ENCODE data around the gene FRS2.
"Not testable (repeated sequence)": the region's sequence is repeated elsewhere in the genome, so short reads cannot be mapped to it uniquely, and the experiment has no call there.

FRS2 gene, protein sequence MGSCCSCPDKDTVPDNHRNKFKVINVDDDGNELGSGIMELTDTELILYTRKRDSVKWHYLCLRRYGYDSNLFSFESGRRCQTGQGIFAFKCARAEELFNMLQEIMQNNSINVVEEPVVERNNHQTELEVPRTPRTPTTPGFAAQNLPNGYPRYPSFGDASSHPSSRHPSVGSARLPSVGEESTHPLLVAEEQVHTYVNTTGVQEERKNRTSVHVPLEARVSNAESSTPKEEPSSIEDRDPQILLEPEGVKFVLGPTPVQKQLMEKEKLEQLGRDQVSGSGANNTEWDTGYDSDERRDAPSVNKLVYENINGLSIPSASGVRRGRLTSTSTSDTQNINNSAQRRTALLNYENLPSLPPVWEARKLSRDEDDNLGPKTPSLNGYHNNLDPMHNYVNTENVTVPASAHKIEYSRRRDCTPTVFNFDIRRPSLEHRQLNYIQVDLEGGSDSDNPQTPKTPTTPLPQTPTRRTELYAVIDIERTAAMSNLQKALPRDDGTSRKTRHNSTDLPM

DNA sequence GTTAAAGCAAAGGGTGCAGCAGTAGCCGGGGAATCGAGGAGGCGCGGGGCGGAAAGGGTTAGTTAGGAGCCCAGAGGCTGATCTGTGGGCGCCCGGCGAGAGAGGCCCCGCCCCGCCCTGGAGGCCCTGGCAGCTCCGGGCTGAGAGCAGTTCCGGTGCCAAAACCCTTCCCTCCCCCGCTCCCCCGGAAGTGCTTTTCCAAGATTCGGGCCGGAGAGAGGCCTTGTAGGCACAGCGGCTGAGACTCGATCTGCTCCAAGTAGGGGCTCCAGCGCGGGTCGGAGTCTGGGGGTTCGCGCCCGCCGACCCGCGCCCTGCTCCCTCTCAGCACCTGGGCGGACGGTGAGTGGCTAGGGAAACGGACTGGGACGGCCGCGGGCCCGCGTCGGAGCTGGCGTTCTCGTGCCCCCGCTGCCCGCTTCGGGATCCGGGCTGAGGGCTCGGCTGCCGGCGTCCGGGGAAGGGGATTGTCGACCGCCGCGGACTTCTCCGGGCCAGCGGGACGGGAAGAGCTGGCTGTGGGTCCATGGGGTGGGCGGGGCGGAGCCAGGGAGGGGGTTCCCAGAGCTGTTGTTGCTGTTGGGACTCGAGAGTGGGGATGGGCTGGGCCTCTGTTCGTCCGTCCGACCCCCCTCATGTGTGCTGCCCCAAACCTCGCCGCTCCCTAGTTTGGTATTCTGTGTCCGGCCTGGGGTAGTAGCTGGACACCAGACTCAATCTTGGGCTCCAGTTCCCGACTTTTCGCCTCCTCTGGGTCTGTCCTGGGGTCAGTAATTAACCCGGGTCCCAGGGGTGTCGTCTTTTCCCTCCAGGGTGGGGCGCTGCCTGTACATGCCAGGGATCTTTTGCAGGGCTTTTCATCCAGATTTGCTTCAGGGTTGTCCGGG is at the start of gene FRS2:
TSS of gene FRS2 (plus strand) at position 200 of the 887 bp plus-strand sequence. CDS start 98,643 bp downstream, outside the sequence.
- peak; percentile 90 for DNase-seq

- DNase-seq: no peak
These were observed 48.6 kb upstream of the FRS2 start for GRCh38 chr12:69421548-69421947.

DNA sequence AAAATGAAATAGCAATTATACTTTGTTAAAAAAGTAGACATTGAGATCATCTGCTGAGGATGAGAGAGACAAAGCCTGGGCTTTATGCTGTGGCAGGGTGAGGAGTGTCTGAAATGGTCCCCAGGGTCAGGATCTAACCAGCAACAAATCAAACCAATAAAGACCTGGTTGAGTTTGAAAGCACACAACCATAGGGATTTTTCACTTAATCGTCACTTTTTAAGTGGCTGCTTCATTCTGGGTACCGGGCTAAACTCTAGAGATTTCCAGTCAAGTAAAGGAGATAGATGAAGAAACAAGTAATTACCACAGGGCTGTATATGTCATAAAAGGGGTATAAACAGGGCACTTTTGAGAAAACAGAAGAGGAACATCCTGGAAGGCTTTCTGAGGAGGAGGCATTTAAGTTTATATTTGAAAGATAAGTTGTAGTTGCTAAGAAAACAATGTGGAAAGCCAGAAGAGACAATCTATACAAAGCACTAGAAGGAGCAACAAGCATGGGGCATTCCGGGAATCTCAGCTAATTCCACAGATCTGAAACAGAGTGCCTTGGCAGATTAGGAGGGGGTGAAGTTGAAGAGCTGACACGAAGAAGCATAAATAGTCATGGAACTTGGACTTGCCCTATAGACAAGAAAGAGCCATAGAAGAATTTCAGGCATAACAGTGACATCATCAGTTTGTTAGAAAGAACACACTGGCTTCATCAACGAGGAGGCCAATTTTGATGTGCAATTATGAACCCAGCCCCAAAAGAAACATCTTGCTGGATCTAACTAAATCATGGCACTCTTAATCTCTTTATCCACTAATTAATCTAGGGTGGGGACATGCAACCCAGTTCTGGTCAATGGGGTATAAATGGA is 46.9 kb upstream of the FRS2 start:
- DNase-seq: no peak

DNA sequence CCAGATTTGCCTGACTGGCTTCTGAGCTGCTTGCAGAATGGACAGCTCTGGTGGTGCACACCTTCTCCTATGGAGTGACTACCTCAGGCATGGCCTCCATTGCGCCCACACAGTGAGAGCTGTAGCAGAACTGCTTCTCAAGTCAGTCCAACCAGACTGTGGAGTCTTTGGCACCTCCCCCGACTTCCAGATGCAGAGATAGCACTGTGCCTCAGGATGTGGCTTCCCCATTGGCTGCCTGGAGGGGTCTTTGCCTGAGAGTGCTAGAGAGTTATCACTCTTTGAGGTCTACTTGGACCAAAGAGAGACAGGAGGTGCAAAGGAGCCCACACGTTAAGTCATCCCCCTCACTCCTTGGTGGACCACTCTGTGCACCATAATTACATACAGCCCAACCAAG is 44.8 kb upstream of the FRS2 start:
- DNase-seq: no peak

DNA sequence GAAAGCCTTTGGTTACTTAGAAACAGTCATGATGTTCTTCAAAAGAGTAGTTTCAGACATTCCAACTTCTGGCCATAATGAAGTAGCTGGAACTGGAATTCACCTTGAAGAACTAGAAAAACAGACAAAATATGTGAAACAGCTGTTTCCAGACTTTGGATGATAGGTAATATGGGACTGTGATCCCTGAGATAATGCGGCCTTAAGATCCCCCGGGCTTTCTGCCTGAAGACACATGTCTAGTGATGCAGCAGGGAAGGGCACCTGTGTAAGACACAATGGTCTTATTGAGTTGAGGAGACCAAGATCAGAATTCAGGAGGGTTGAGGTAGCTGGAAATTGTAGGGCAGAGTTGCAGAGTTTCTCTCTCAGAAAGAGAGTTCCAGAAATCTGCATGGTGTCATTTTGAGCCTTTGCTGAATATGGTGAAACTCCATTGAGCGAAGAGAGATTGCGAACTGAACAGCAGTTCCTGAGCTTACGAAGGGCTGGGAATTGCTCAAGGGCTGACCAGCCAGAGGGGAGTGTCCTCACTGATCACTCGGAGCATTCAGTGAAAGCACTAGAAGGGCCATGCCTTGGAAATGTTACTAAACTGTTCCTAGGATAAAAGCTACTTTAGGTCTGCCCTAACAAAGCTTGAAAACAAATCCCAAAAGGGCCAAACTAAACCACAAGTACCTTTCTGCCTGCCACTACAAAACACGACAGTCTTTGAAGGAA is 41.7 kb upstream of the FRS2 start:
- DNase-seq: no peak

GRCh38 chr12:69430942-69431590 is 39.1 kb upstream of the FRS2 start:
- DNase-seq: no peak

DNA sequence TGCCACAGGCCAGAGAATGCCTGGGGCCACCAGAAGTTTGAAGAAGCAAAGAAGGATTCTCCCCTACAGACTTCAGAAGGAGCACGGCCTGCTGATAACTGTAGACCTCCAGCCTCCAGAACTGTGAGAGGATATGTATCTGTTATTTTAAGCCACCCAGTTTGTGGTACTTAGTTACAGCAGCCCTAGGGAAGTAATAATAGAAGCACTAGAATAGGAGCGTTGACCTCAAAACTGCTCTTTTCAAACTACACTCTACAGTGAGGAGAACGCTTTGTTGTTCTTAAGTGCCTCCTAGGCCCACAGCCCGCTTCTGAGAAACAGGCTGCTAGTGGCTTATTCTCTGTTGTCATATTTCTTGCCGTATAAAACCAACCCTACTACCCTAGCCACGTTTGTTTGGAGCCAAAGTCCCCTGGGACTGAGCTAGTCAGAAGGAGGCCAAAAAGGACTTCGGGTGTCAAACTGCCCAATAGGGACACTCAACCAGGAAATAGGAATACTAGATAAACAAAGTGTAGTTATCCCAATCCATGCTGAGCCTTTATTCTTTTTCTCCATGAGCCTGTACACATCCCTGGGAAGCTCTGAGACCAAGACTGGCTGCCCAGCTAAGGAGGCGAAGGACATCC is 38.5 kb upstream of the FRS2 start:
- DNase-seq: no peak

DNA sequence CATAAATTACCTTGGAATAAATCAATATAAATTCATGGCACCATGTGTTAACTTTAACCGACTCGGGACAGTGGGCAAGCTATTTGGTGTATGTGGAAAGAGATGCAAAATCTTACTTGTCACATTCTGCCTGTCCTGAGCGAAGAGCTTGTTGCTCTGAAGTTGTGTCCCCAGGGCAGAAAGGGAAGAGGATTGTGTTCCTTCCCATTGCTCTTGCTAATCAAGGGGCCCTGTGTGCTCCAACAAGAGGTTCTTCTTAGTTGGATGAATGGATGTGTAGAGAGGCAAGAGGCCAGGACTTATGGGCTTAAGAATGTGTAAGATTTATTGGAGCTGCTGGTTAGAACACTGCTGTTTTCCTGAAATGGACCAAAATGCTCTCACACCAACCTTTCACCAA is 36.5 kb upstream of the FRS2 start:
- DNase-seq: no peak

GRCh38 chr12:69435644-69436043 is 34.5 kb upstream of the FRS2 start:
- no peak for DNase-seq

DNA sequence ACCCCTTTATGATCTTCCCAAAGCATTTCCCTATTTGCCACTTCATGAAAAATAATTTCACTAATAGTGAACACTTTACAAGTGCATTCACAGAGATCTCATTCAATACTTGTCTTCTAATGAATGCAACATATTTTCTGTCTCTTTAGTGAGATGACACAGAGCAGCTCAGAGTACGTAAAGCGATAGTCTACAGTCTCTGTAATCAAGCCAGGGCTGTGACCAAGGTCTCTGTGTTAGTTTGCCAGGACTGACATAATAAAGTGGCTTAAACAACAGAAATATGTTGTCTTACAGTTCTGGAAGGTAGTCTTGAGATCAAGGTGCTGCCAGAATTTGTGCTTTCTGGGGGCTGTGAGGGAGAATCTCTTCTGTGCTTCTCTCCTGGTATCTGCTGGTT is 33.1 kb upstream of the FRS2 start:
- DNase-seq: no peak

DNA sequence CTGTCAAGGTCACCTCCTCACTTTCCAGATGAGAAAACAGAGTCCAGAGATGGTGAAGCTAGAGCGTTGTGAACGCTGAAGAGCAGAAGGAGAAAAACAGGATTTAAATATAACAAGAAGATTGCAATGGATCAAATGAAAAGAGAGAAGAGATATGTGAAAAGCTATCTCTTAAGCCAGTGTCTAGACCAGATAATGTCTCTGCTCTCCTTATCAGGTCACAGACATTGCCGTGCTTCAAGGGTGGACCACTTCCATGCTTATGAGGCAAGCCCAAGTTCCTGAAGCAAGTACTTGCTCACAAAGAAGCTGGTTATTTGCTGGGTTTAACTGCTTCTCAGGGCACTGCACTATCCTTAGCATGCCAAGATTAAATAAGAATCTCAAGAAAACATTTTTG is 31.6 kb upstream of the FRS2 start:
- DNase-seq: peak; percentile 78

DNA sequence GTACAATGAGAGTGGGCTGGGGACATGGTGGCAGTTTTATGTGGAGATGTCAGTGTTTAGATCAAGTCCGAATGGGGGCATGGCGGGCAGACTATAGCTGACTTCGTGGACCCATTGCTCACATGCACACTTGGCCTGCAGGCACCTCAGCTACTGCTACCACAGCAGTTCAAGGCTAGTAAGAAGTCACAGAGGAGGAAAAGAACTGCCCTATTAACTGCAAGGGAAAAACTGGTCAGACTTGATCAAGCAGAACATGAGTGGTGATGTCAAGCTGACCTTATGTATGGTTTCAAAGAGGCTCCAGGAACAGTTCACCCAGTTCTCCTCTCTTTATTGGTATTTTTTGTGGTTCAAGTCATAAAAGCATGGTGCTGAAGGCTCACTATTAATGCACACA is 30.2 kb upstream of the FRS2 start:
- DNase-seq: no peak

- no peak for DNase-seq
These were observed 29.3 kb upstream of the FRS2 start for GRCh38 chr12:69440886-69441285.

DNA sequence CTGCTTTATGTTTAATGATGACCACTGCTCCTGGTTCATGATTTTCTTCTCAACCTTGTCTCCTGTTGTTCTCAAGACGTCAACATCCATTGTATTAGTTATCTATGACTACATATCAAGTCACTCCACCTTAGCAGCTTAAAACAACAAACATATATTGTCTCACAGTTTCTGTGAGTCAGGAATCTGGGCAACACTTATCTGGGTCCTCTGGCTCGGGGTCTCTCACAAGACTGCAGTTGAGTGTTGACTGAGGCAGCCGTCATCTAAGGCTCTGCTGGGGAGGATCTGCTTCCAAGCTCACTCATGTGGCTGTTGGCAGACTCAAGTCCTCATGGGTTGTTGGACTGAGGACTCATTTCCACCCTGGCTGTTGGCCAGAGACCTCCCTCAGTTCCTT is 27.3 kb upstream of the FRS2 start:
- DNase-seq: no peak

DNA sequence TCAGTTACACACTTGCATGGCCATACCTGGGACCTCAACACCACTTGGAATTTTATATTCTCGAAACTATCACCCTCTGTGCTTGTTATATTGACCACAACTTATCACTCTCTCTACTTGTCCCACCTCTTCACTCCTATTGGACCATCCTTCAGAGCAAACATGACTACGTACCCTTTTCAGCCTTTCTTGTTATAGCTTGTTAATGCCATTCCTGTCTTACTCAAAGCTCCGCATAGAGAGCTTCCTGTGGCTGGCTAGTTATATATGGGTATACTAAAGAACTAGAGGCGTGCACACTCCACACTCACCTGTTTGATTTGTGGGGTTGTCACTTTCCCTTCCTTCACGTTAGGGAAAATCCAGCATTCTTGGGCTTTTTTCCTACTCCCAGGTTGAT is 26.3 kb upstream of the FRS2 start:
- no peak for DNase-seq

DNA sequence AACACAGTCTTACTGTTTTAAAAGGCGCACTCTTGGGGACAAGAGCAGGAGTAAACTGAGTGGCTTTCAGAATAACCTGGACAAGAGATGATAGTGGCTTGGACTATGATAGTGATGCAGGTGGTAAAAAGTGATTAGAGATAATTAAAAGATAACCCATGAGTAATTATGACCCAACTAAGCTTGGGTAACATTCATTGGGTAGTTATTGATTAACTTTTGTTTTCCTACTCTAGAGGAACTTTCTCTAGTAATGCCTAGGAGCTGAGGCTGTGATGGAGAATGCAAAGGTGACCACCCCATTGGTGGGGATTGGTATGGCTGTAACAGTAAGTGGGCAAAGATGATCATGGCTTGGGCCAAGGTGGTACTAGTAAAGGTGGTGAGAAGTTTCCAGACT is 22.3 kb upstream of the FRS2 start:
- DNase-seq: no peak

- not testable (repeated sequence) for DNase-seq
These were observed 17.5 kb upstream of the FRS2 start for GRCh38 chr12:69452598-69453132.

GRCh38 chr12:69456239-69456638 is 13.9 kb upstream of the FRS2 start:
- no peak for DNase-seq

DNA sequence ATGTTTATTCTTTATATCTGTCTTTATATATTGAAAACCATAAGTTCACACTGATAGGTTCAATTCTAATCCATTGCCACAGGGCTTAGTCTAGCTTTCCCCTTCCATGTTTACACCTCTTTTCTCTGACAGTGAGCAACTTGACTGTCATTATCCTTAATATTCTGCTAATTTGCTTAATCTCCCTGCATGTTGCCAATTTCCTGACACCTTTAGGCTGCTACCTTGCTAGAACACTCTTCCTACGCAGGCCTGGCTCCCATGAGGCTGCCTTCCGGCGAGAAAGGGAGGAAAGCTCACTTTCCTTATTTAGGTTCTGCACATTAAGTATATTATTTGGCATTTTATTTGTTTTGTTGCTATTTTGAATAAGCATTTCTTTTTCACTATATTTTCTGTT is 12.8 kb upstream of the FRS2 start:
- DNase-seq: no peak

DNA sequence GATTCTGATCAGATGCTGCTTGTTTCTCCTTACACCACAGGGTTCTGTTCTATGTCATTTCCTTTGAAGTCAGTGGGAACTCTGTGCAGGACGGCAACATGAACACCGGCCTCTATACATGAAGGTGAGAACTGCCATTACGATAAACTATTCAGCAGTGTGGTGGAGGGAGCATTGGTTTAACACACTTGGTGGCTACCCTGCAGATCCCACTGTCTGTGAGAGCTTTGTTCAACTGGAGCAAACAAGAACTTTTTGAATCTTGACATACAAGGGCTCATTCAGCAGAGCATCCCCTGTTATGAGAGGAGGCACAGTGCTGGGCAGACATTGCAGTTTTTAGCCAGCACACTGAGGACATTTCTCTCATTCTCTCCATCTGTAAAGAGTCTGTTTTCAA is 10.7 kb upstream of the FRS2 start:
- no peak for DNase-seq

GRCh38 chr12:69464428-69464827 is 5.8 kb upstream of the FRS2 start:
- no peak for DNase-seq

Measured in hematopoietic multipotent progenitor cell treated with erythropoietin and hydrocortisone succinate and interleukin-3 and kit ligand, for 8 days (in vitro differentiated cells).